ENCODE measurements around the gene SERPINA1. TPM values are rescaled to one million over a fixed set of nuclear protein-coding genes. Genes with fewer than 3 reads are reported as not detected.
A peak's percentile ranks its signal among the peaks of the same experiment; 100 is the strongest.

SERPINA1 gene
- total and polyA plus RNA-seq, 2 experiments from 2014 or later = 3,480 to 5,074 TPM

DNA sequence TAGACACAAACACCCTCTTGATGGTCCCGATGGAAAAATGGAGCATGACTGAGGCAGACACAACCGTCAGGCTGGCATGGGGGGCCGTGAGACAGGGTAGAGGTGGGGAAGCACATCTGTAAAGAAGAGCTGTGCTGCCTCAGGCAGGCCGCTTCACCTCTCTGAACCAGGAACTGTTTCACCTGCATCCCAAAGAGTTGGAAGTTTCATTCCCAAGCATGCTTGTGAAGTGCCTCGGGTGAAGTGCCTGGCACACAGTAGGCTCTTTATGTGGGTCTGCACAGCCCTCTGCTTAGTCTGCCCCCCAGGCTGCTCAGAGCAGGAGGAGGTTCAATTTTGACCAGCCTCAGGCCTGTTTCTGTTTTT lies 685 bp upstream of the SERPINA1 start:
- peak overlapping the region; percentile 72 for H3K4me2 ChIP-seq
- TF ChIP-seq, protein P1, sequence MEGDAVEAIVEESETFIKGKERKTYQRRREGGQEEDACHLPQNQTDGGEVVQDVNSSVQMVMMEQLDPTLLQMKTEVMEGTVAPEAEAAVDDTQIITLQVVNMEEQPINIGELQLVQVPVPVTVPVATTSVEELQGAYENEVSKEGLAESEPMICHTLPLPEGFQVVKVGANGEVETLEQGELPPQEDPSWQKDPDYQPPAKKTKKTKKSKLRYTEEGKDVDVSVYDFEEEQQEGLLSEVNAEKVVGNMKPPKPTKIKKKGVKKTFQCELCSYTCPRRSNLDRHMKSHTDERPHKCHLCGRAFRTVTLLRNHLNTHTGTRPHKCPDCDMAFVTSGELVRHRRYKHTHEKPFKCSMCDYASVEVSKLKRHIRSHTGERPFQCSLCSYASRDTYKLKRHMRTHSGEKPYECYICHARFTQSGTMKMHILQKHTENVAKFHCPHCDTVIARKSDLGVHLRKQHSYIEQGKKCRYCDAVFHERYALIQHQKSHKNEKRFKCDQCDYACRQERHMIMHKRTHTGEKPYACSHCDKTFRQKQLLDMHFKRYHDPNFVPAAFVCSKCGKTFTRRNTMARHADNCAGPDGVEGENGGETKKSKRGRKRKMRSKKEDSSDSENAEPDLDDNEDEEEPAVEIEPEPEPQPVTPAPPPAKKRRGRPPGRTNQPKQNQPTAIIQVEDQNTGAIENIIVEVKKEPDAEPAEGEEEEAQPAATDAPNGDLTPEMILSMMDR (IDR thresholded peaks at IDR 0.05; ENCODE audit: poor library complexity) = no peak
- no peak for TF ChIP-seq EZH2phosphoT487 (IDR thresholded peaks at IDR 0.05; ENCODE audit: low read depth, severe bottlenecking, unreplicated experiment)
- no peak for TF ChIP-seq EZH2 (IDR thresholded peaks at IDR 0.05; ENCODE audit: borderline replicate concordance)
- H3K9me2 ChIP-seq (replicated peaks; ENCODE audit: insufficient read depth) = no peaks in the 10 kb centered on the region
- peak overlapping the region; percentile 77 for H3K27ac ChIP-seq
- peaks cover 15% of the 10 kb centered on the region for H3K4me1 ChIP-seq (ENCODE audit: insufficient read depth)
- H3K4me3 ChIP-seq = no peak overlapping the region
- no peaks in the 10 kb centered on the region for H3K36me3 ChIP-seq (replicated peaks; ENCODE audit: insufficient read depth, low read depth)
- H3K27me3 ChIP-seq = no peaks in the 10 kb centered on the region
- peaks cover 25% of the 10 kb centered on the region for H3K79me2 ChIP-seq
- WGBS (ENCODE audit: low lambda C conversion rate, missing lambda C conversion rate) = 89% methylated on average over 5 of the region's 5 CpGs
- no peak overlapping the region for H2AFZ ChIP-seq
- no peaks in the 10 kb centered on the region for H3K9me3 ChIP-seq (ENCODE audit: low read depth)
- no peaks in the 10 kb centered on the region for H4K20me1 ChIP-seq (ENCODE audit: insufficient read depth, poor library complexity, severe bottlenecking)
- no peak for DNase-seq (ENCODE audit: low spot score)

DNA sequence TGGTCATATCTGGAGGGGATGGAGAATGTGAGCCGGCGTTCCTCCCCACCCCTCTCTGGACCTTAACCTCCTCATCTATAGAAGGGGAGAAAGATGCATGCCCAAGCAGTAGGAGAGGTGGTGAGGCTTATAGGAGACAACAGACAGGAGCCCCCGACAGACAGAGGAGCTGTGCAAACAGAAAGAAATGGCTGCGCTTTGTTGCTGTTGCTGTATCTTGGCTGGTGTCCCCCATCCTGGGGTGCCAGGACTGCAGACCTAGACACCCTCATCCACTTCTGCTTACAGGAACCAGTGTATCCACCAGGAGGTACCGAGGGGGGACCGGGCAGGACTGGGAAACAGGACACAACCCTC lies 397 bp downstream of the SERPINA1 start:
- Histone ChIP-seq H3K79me2 (peaks cover 28% of the 10 kb centered on the region), H3K27ac (peak overlapping the region; percentile 77), H3K27me3 (no peaks in the 10 kb centered on the region), H4K20me1 (ENCODE audit: insufficient read depth, poor library complexity, severe bottlenecking) (no peaks in the 10 kb centered on the region), H3K4me1 (ENCODE audit: insufficient read depth) (peaks cover 14% of the 10 kb centered on the region), H3K4me3 (peak overlapping the region; percentile 31), H3K9me2 (replicated peaks; ENCODE audit: insufficient read depth) (no peaks in the 10 kb centered on the region), H3K9me3 (ENCODE audit: low read depth) (no peaks in the 10 kb centered on the region), H2AFZ (no peak overlapping the region), H3K4me2 (peak overlapping the region; percentile 72), H3K36me3 (replicated peaks; ENCODE audit: insufficient read depth, low read depth) (no peaks in the 10 kb centered on the region)
- no peak for DNase-seq (ENCODE audit: low spot score)
- 68% methylated on average over 6 of the region's 6 CpGs for WGBS (ENCODE audit: low lambda C conversion rate, missing lambda C conversion rate)
- TF ChIP-seq EZH2phosphoT487 (IDR thresholded peaks at IDR 0.05; ENCODE audit: low read depth, severe bottlenecking, unreplicated experiment) (no peak), EZH2 (IDR thresholded peaks at IDR 0.05; ENCODE audit: borderline replicate concordance) (no peak)
- TF ChIP-seq, protein P1 (IDR thresholded peaks at IDR 0.05; ENCODE audit: poor library complexity) = no peak

DNA sequence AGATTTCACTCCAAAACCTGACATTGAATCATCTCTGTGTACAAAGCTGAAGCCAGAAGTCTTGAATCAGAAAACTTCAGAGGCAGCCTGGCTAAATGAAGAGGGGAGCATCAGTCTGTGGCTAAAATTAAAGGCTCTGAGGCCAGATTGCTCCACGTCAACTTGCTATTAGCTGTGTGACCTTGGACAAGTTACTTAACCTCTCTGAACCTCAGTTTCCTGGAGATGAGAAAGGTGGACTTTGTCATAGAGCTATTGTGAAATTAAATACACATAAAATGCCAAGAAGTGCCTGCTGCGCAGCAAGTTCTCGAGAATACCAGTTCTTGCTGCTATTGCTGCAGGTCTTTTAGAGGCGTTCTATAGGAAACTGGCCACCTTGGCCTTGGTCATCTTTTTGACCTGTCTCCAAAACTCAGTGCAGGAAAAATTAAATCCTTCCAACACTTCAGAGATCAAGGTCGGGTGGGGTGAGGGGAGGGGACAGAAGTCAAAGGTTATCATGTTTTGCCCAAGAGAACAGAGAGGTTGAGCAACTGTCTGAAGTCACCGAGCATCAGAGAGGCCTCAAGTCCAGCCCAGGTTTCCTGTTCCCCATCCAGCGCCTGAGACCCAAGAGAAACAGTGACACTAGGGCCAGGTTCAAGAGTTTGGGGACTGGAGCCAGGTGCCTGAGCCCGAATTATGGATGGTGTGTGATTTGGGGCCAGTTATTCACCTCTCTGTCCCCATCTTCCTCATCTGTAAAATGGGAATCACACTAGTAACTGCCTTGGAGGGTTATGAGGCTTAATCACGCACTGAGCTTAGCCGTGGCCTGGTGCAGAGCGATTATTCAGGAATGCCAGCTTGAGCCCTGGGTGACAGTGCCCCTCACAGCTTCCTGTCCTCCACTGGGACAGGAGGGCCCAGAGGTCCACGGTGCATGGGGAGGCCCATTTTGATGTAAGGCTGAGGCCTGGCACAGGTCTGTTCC lies 1.1 kb downstream of the SERPINA1 start:
- DNase-seq (ENCODE audit: low spot score) = no peak
- WGBS (ENCODE audit: low lambda C conversion rate, missing lambda C conversion rate) = 79% methylated on average over 12 of the region's 12 CpGs
- Histone ChIP-seq H3K4me1 (ENCODE audit: insufficient read depth) (peaks cover 14% of the 10 kb centered on the region), H3K4me2 (peak overlapping the region; percentile 72), H4K20me1 (ENCODE audit: insufficient read depth, poor library complexity, severe bottlenecking) (no peaks in the 10 kb centered on the region), H3K27ac (peak overlapping the region; percentile 77), H3K36me3 (replicated peaks; ENCODE audit: insufficient read depth, low read depth) (no peaks in the 10 kb centered on the region), H2AFZ (no peak overlapping the region), H3K4me3 (peak overlapping the region; percentile 3), H3K9me2 (replicated peaks; ENCODE audit: insufficient read depth) (no peaks in the 10 kb centered on the region), H3K79me2 (peaks cover 28% of the 10 kb centered on the region), H3K9me3 (ENCODE audit: low read depth) (no peaks in the 10 kb centered on the region), H3K27me3 (no peaks in the 10 kb centered on the region)
- no peak for TF ChIP-seq EZH2 (IDR thresholded peaks at IDR 0.05; ENCODE audit: borderline replicate concordance)
